ENCODE results near the gene FER1L5.

DNA sequence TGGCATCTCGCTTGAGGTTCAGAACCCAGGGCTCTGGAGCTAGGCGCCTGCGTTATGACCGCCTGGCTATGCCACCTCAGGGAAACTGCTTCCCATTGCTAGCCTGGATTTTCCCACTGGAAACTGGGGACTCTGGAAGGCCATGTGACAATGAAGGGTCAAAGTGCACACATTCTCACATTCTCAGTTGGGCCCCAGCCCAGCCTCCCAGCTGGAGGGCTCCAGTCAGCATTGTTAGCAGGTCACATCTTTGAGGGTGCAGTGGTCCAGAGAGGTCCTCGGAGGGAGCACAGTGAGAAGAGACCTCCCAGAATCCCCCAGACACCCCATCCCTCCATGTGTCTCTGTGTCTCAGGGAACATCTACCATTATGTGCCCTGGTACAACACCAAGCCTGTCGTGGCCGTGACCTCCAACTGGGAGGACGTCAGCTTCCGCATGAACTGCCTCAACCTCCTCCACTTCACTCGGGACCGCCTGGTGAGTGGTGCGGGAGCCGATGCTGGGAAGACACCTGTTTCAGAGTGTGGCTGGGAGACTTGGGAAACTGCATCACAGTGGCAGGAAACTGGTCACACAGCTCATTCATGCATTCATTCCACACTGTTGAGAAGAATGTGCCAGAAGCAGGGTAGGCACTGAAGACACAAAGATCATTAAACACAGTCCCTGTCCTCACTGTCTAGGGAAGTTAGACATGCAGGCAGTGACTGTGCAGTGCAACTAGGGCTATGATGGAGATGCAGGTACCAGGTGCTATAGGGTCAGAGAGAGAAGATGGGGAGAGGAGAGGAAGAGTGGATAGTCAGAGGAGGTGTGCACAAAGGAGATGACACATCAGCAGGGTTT lies 41.6 kb downstream of the FER1L5 start:
- TF ChIP-seq, protein P1, sequence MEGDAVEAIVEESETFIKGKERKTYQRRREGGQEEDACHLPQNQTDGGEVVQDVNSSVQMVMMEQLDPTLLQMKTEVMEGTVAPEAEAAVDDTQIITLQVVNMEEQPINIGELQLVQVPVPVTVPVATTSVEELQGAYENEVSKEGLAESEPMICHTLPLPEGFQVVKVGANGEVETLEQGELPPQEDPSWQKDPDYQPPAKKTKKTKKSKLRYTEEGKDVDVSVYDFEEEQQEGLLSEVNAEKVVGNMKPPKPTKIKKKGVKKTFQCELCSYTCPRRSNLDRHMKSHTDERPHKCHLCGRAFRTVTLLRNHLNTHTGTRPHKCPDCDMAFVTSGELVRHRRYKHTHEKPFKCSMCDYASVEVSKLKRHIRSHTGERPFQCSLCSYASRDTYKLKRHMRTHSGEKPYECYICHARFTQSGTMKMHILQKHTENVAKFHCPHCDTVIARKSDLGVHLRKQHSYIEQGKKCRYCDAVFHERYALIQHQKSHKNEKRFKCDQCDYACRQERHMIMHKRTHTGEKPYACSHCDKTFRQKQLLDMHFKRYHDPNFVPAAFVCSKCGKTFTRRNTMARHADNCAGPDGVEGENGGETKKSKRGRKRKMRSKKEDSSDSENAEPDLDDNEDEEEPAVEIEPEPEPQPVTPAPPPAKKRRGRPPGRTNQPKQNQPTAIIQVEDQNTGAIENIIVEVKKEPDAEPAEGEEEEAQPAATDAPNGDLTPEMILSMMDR (IDR thresholded peaks at IDR 0.05 in 8 of 11, conservative IDR thresholded peaks at IDR 0.05 in 3 of 11): no peak
- TF ChIP-seq POLR2AphosphoS5 (IDR thresholded peaks at IDR 0.05): no peak
- TF ChIP-seq POLR2A (IDR thresholded peaks at IDR 0.05): no peak

All from spleen (tissue), 7 donors.